ENCODE data around the gene LRFN2. TPM values are rescaled to one million over a fixed set of nuclear protein-coding genes. Genes with fewer than 3 reads are reported as not detected.

LRFN2 gene
- total RNA-seq, 1 donor from 2014 or later = not detected

- Histone ChIP-seq H3K4me3 (no peak overlapping the region), H3K27me3 (no peaks in the 10 kb centered on the region), H3K9me3 (no peaks in the 10 kb centered on the region), H3K27ac (no peak overlapping the region), H3K4me1 (no peaks in the 10 kb centered on the region), H3K36me3 (no peaks in the 10 kb centered on the region)
- DNase-seq (ENCODE audit: extremely low spot score in 2 of 2) = no peak
- intact Hi-C loops (cut with DNase I) = no loop called here
- TF ChIP-seq POLR2A (IDR thresholded peaks at IDR 0.05) = no peak
- no peak for TF ChIP-seq CTCF (IDR thresholded peaks at IDR 0.05)
Measured at GRCh38 chr6:40400738-40401137, 186.4 kb downstream of the LRFN2 start.

DNA sequence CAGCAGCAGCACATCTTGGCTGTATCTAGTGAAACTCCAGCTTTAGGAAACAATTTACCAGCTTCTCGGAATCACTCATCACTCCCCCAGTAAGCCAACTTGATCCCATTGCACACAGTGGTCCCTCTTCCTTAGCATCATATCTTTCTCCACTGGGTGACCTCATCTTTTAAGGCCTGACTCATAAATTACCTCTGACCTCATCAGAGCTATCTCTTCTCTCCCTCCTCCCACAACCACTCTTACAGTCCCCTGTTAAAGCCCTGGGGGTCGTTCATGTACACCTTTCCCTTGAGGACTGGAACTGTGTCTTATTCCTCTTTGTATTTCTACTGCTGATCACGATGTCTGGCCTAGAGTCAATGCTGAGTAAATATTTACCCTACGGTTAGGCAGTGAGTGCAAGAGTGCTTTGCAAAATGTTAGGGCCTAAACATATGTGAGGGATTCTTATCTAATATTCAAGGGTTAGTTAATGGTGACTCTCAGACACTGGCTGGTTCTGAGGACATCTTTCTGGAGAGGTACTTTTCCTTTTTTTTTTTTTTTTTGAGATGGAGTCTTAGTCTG is 187.2 kb downstream of the LRFN2 start:
- H3K4me1 ChIP-seq = no peaks in the 10 kb centered on the region
- TF ChIP-seq CTCF (IDR thresholded peaks at IDR 0.05) (no peak), POLR2A (IDR thresholded peaks at IDR 0.05) (no peak), POLR2AphosphoS5 (IDR thresholded peaks at IDR 0.05; ENCODE audit: insufficient read depth in 1 of 2, low read depth in 1 of 2) (no peak)
- no peaks in the 10 kb centered on the region for H3K36me3 ChIP-seq
- no peak overlapping the region for H3K4me3 ChIP-seq
- DNase-seq (ENCODE audit: extremely low spot score in 2 of 2) = no peak
- H3K27ac ChIP-seq = no peak overlapping the region
- no peaks in the 10 kb centered on the region for H3K27me3 ChIP-seq
- H3K9me3 ChIP-seq = no peaks in the 10 kb centered on the region
- intact Hi-C loops (cut with DNase I) = no loop called here

DNA sequence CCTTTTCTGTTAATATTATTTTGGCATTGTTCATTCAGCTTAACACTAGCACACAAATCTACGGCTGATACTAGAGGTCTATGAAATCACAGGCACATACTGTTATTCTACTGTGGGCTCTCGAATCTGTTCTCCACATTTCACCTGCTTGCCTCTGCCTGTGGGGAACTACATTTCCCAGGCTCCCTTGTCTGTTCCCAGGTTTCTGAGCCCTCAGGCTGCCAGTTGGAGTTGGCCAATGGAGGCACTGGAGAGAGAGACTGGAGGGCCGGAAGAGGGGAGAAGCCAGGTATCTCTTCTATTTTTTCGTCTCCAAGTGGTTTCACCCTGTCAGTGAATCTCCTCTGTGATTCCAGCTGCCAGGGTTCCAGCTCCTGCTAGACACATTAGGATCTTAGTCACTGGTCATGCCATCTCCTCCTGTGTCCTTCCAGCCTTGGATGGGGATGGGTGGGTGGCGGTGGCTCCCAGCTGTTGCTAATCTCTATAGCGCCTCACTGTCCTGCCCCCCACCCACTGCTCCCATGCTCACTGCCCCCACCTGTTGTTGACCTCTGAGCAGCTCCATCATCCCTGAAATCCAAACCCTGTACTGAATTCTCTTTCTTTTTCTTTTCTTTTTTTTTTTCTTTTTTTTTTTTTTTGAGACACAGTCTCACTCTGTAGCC is 188.2 kb downstream of the LRFN2 start:
- no peak overlapping the region for H3K4me3 ChIP-seq
- no peaks in the 10 kb centered on the region for H3K4me1 ChIP-seq
- no peaks in the 10 kb centered on the region for H3K36me3 ChIP-seq
- intact Hi-C loops (cut with DNase I) = no loop called here
- TF ChIP-seq CTCF (IDR thresholded peaks at IDR 0.05) (no peak), POLR2AphosphoS5 (IDR thresholded peaks at IDR 0.05; ENCODE audit: insufficient read depth in 1 of 2, low read depth in 1 of 2) (no peak), POLR2A (IDR thresholded peaks at IDR 0.05) (no peak)
- DNase-seq (ENCODE audit: extremely low spot score in 2 of 2) = no peak
- no peaks in the 10 kb centered on the region for H3K27me3 ChIP-seq
- no peak overlapping the region for H3K27ac ChIP-seq
- H3K9me3 ChIP-seq = no peaks in the 10 kb centered on the region

GRCh38 chr6:40398034-40398691 is 189.0 kb downstream of the LRFN2 start:
- Histone ChIP-seq H3K27me3 (no peaks in the 10 kb centered on the region), H3K4me1 (no peaks in the 10 kb centered on the region), H3K4me3 (no peak overlapping the region), H3K9me3 (no peaks in the 10 kb centered on the region), H3K27ac (no peak overlapping the region), H3K36me3 (no peaks in the 10 kb centered on the region)
- intact Hi-C loops (cut with DNase I) = no loop called here
- no peak for DNase-seq (ENCODE audit: extremely low spot score in 2 of 2)
- TF ChIP-seq CTCF (IDR thresholded peaks at IDR 0.05) (no peak), POLR2A (IDR thresholded peaks at IDR 0.05) (no peak), POLR2AphosphoS5 (IDR thresholded peaks at IDR 0.05; ENCODE audit: insufficient read depth in 1 of 2, low read depth in 1 of 2) (no peak)
